Spleen (tissue), 11 donors: ENCODE measurements around the gene DNAJC30. TPM values are rescaled to one million over a fixed set of nuclear protein-coding genes. Genes with fewer than 3 reads are reported as not detected.

Experiments
- DNase-seq: peaks from one replicate; pipeline ENCODE4 v3.0.0-alpha.2; 2020
- H3K27ac ChIP-seq, 8 donors: fragments of 200-600 bp; sonication (generic) in 7 of 8; 1 replicate in 4 of 8; 2 replicates in 4 of 8; pipeline versions ENCODE4 v1.5.0 to v1.8.0; 2016 to 2021; ENCODE audit warnings: inconsistent platforms in 4 of 8, mild to moderate bottlenecking in 4 of 8, moderate library complexity in 1 of 8
- H3K27me3 ChIP-seq, 7 donors: fragments of 200-600 bp; sonication (generic) in 6 of 7; replicated peaks in 1 of 7; 1 replicate in 4 of 7; 2 replicates in 3 of 7; pipeline versions ENCODE4 v1.5.0 to v1.8.0; 2016 to 2021; ENCODE audit warnings: inconsistent platforms in 3 of 7, mild to moderate bottlenecking in 1 of 7
- H3K36me3 ChIP-seq, 6 donors: fragments of 200-600 bp; sonication (generic) in 5 of 6; 1 replicate in 4 of 6; 2 replicates in 2 of 6; pipeline versions ENCODE4 v1.5.0 to v1.8.0; 2016 to 2021; ENCODE audit warnings: inconsistent platforms in 2 of 6
- H3K4me1 ChIP-seq, 6 donors: fragments of 200-600 bp; sonication (generic) in 5 of 6; 1 replicate in 3 of 6; 2 replicates in 3 of 6; pipeline versions ENCODE4 v1.5.0 to v1.8.0; 2016 to 2021; ENCODE audit warnings: inconsistent platforms in 3 of 6
- H3K4me3 ChIP-seq, 8 donors: fragments of 200-600 bp; sonication (generic) in 7 of 8; 1 replicate in 4 of 8; 2 replicates in 4 of 8; pipeline versions ENCODE4 v1.5.0 to v1.8.0; 2016 to 2021; ENCODE audit warnings: inconsistent platforms in 4 of 8, mild to moderate bottlenecking in 4 of 8, moderate library complexity in 2 of 8
- H3K9me3 ChIP-seq, 8 donors: fragments of 200-600 bp; sonication (generic) in 7 of 8; 1 replicate in 4 of 8; 2 replicates in 4 of 8; pipeline versions ENCODE4 v1.5.0 to v1.8.0; 2016 to 2021; ENCODE audit warnings: inconsistent platforms in 4 of 8
- POLR2A ChIP-seq, 3 donors: fragments of 450-650 bp; IDR thresholded peaks; one replicate each; pipeline ENCODE4 v1.5.1; 2017; ENCODE audit warnings: antibody characterized with exemption in 3 of 3, mild to moderate bottlenecking in 1 of 3
- POLR2AphosphoS5 ChIP-seq, 3 donors: sonication (generic); formaldehyde crosslinking; IDR thresholded peaks; one replicate each; pipeline ENCODE4 v1.5.1; 2017; ENCODE audit warnings: antibody characterized with exemption in 3 of 3
- WGBS, 5 donors: extraction: QIAGEN DNeasy Blood & Tissue Kit in 3 of 5; methylation state at CpG; one replicate each; pipeline versions ENCODE4 v1.1.5 to v1.1.7; 2013 to 2018; 5-methylcytosine and 5-hydroxymethylcytosine counted together
- intact Hi-C: fragments of 100-400 bp; cut with DNase I; formaldehyde crosslinking; loops from one replicate; pipeline ENCODE4 v1.15.0; 2023; ENCODE audit warnings: low total_unique reads
- polyA plus RNA-seq, 3 donors: library from polyadenylated mRNA; stranded (reverse); fragments of 200-250 nt; gene quantifications; one replicate each; pipeline ENCODE4 v1.2.1, GENCODE V29; 2013
- total RNA-seq, 7 donors: library from RNA; depleted of rRNA in 3 of 7; stranded (reverse); fragments of >200 nt in 3 of 7; fragmentation: NEBNext Ultra II Directional in 4 of 7; extraction: Animal tissue kit (Norgen Biotek cat#: 25700) in 4 of 7; gene quantifications; one replicate each; pipeline versions ENCODE4 v1.1.0 to v1.2.1, GENCODE V29; 2016 to 2021
- TF ChIP-seq, protein P1 (sequence below), 11 experiments: fragments of 200-600 bp in 7 of 11; fragments of 450-650 bp in 4 of 11; sonication (generic) in 4 of 11; IDR thresholded peaks in 8 of 11; conservative IDR thresholded peaks in 3 of 11; 1 replicate in 7 of 11; 2 replicates in 4 of 11; pipeline versions ENCODE4 v1.4.0 to v1.8.0; 2016 to 2021; ENCODE audit warnings: antibody characterized with exemption in 11 of 11, inconsistent platforms in 4 of 11, mild to moderate bottlenecking in 1 of 11
- donor health status: healthy with polysubstance abuse.
- donor health status: DM: no; HTN: no; CAD: no; lungs with moderate emphysema.
- donor health status: DM: no; HTN: no; CAD: no.
- donor health status: Bipolar disorder and iron deficiency.
- donor health status: healthy.
- donor health status: DM: no; HTN: no; CAD: no.
- donor health status: DM: yes; HTN: yes; CAD: no.

The DNAJC30 gene
- total and polyA plus RNA-seq, 10 donors = 5.6 to 12.7 (median 8.7) TPM

DNA sequence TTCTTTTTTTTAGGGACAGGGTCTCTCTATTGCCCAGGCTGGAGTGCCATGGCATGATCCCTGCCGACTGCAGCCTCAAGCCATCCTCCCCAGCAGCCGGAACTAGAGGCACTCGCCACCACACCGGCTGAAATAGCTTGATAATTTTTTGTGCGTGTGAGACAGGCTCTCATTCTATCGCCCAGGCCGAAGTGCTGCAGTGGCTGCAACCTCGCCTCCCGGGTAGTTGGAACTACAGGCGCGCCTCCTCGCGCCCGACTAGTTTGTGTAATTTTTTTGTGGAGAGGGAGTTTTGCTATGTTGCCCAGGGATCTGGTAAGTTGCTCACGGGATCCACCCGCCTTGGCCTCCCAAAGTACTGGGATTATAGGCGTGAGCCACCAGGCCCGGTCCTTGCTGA is 2.1 kb upstream of the DNAJC30 start:
- TF ChIP-seq POLR2A (IDR thresholded peaks at IDR 0.05) (no peak), POLR2AphosphoS5 (IDR thresholded peaks at IDR 0.05) (no peak)
- TF ChIP-seq, protein P1, sequence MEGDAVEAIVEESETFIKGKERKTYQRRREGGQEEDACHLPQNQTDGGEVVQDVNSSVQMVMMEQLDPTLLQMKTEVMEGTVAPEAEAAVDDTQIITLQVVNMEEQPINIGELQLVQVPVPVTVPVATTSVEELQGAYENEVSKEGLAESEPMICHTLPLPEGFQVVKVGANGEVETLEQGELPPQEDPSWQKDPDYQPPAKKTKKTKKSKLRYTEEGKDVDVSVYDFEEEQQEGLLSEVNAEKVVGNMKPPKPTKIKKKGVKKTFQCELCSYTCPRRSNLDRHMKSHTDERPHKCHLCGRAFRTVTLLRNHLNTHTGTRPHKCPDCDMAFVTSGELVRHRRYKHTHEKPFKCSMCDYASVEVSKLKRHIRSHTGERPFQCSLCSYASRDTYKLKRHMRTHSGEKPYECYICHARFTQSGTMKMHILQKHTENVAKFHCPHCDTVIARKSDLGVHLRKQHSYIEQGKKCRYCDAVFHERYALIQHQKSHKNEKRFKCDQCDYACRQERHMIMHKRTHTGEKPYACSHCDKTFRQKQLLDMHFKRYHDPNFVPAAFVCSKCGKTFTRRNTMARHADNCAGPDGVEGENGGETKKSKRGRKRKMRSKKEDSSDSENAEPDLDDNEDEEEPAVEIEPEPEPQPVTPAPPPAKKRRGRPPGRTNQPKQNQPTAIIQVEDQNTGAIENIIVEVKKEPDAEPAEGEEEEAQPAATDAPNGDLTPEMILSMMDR (IDR thresholded peaks at IDR 0.05 in 8 of 11, conservative IDR thresholded peaks at IDR 0.05 in 3 of 11) = no peak
- H3K4me3 ChIP-seq = no peak overlapping the region
- no peaks in the 10 kb centered on the region for H3K27me3 ChIP-seq
- peaks cover 0 to 48% (median 28%) of the 10 kb centered on the region in 6 donors for H3K36me3 ChIP-seq
- peaks cover 20 to 61% (median 39%) of the 10 kb centered on the region in 6 donors for H3K4me1 ChIP-seq
- intact Hi-C loops = loop anchor here (10.0 kb wide), 1 partner anchor 49 kb away; the partner anchor contains the start of gene ABHD11
- no peak overlapping the region for H3K27ac ChIP-seq
- 95 to 98% (median 96%) methylated on average over 18 of the region's 18 CpGs for WGBS, 5 donors
- H3K9me3 ChIP-seq = no peaks in the 10 kb centered on the region
- no peak for DNase-seq

DNA sequence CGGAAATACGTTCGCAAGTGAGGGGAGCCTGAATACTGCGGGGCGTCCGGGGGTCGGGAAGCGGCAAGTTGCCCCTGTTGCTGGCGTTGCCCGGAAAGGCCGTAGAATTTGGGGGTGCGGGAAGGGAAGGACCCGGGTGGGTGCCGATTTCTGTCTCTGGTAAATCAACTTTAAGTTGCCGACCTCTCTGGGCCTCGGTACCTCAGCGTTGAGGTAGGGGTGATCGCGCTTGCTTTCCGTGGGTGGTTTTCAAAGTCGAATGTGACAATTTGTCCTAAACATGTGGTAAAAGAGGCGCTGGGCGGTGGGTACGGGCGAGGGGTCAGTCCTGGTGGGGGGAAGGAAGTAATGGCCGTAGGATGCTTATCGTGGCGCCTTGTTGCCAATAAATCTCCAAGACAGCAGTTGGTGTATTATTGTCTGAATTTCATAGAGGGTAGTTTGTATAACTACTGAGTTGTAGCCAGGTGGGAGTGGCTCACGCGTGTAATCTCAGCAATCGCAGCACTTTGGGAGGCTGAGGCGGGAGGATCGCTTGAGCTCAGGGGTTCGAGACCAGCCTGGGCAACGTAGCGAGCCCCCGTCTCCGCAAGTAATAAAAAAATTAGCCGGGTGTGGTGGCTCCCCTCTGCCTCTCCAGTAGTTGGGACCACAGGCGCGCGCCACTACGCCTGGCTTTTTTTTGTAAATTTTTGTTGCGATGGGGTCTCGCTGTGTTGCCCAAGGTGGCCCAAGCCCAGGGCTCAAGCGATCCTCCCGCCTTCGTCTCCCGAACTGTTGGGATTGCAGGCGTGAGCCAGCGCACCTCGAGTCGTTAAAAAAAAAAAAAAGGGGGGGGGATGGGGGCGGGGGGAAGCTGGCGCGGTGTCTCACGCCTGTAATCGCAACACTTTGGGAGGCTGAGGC is 788 bp upstream of the DNAJC30 start:
- Histone ChIP-seq H3K4me1 (peaks cover 20 to 73% (median 42%) of the 10 kb centered on the region in 6 donors), H3K4me3 (peak overlapping the region; percentile 86 to 100 (median 96)), H3K27ac (peak overlapping the region; percentile 65 to 89 (median 84)), H3K36me3 (peaks cover 0 to 43% (median 19%) of the 10 kb centered on the region in 6 donors), H3K9me3 (no peaks in the 10 kb centered on the region), H3K27me3 (no peaks in the 10 kb centered on the region)
- DNase-seq = no peak
- intact Hi-C loops = loop anchor here (10.0 kb wide), 1 partner anchor 51 kb away; the partner anchor contains the start of gene ABHD11
- WGBS, 5 donors = 30 to 34% (median 33%) methylated on average over 57 to 58 of the region's 58 CpGs
- no peak for TF ChIP-seq POLR2AphosphoS5 (IDR thresholded peaks at IDR 0.05)
- no peak for TF ChIP-seq POLR2A (IDR thresholded peaks at IDR 0.05)
- TF ChIP-seq, protein P1 (IDR thresholded peaks at IDR 0.05 in 8 of 11, conservative IDR thresholded peaks at IDR 0.05 in 3 of 11) = no peak

DNA sequence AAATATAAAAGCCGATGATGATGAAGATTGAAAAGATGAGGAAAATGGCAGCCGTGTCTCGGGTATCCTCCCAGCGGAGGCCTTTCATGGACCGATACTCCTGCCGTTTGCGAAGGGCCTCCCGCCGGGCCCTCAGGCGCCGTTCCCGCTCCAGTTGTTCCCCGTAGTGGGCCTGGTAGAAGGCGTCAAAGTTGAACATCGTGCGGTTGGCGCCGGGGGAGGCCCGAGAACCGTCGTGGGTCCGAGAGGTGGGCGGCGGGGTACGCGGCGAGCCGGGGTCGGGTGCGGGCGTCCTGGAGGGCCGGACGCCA is 553 bp downstream of the DNAJC30 start:
- intact Hi-C loops = loop anchor here (10.0 kb wide), 1 partner anchor 52 kb away; the partner anchor contains the start of gene ABHD11
- 1 to 3% (median 2%) methylated on average over 23 to 33 of the region's 33 CpGs for WGBS, 5 donors

More for the DNA sequence above, 553 bp downstream of the DNAJC30 start:
- DNase-seq = no peak
- Histone ChIP-seq H3K4me3 (peak overlapping the region; percentile 86 to 100 (median 96)), H3K4me1 (peaks cover 20 to 66% (median 42%) of the 10 kb centered on the region in 6 donors), H3K27ac (peak overlapping the region; percentile 65 to 89 (median 84)), H3K27me3 (no peaks in the 10 kb centered on the region), H3K36me3 (peaks cover 0 to 43% (median 20%) of the 10 kb centered on the region in 6 donors), H3K9me3 (no peaks in the 10 kb centered on the region)
- TF ChIP-seq POLR2AphosphoS5 (IDR thresholded peaks at IDR 0.05) (no peak), POLR2A (IDR thresholded peaks at IDR 0.05) (no peak)
- TF ChIP-seq, protein P1 (IDR thresholded peaks at IDR 0.05 in 8 of 11, conservative IDR thresholded peaks at IDR 0.05 in 3 of 11) = no peak
